GM04504 (cell line): ENCODE data around the gene TBC1D13.
A peak's percentile ranks its signal among the peaks of the same experiment; 100 is the strongest.
"Not testable (repeated sequence)": the region's sequence is repeated elsewhere in the genome, so short reads cannot be mapped to it uniquely, and the experiment has no call there.

ENCODE experiments used
- DNase-seq: peaks from one replicate; pipeline ENCODE4 v3.0.0-alpha.2; 2012; ENCODE audit warnings: low read depth

The TBC1D13 gene

GRCh38 chr9:128821584-128822406 lies 34.7 kb downstream of the TBC1D13 start:
- DNase-seq: no peak

GRCh38 chr9:128822407-128823042 lies 35.5 kb downstream of the TBC1D13 start:
- DNase-seq: no peak

GRCh38 chr9:128823362-128823902 lies 36.4 kb downstream of the TBC1D13 start:
- DNase-seq: no peak

- no peak for DNase-seq
Observed at GRCh38 chr9:128823903-128824406, 36.9 kb downstream of the TBC1D13 start.

GRCh38 chr9:128824911-128825310 lies 37.9 kb downstream of the TBC1D13 start:
- DNase-seq: no peak

- DNase-seq: no peak
Observed at GRCh38 chr9:128825923-128826700, 39.1 kb downstream of the TBC1D13 start.

GRCh38 chr9:128828267-128828666 lies 41.2 kb downstream of the TBC1D13 start:
- DNase-seq: no peak

GRCh38 chr9:128828719-128829452 lies 41.8 kb downstream of the TBC1D13 start:
- no peak for DNase-seq

GRCh38 chr9:128829477-128830251 lies 42.6 kb downstream of the TBC1D13 start, which contains the start of gene SPOUT1:
SPOUT1 (minus strand) TSS chr9:128829794; CDS start chr9:128829780, 14 bp downstream.
- peak; percentile 79 for DNase-seq

GRCh38 chr9:128833696-128834095 lies 46.6 kb downstream of the TBC1D13 start:
- DNase-seq: no peak

- no peak for DNase-seq
Observed at GRCh38 chr9:128835246-128836210, 48.5 kb downstream of the TBC1D13 start.

GRCh38 chr9:128836509-128837145 lies 49.6 kb downstream of the TBC1D13 start:
- no peak for DNase-seq

- DNase-seq: no peak
Observed at GRCh38 chr9:128838338-128838737, 51.3 kb downstream of the TBC1D13 start.

- no peak for DNase-seq
Observed at GRCh38 chr9:128840524-128840923, 53.5 kb downstream of the TBC1D13 start.

- no peak for DNase-seq
Observed at GRCh38 chr9:128841694-128842492, 54.8 kb downstream of the TBC1D13 start.

- DNase-seq: not testable (repeated sequence)
Observed at GRCh38 chr9:128843171-128843570, 56.1 kb downstream of the TBC1D13 start.

- no peak for DNase-seq
Observed at GRCh38 chr9:128845186-128845931, 58.3 kb downstream of the TBC1D13 start.
